HG03378 (cell line): Measurements from ENCODE around the gene KLHDC3.

Source experiments
- ATAC-seq: cut with Tn5 transposase; IDR thresholded peaks from one replicate; pipeline ENCODE4 v1.9.1; 2021; ENCODE audit warnings: mild to moderate bottlenecking, moderate library complexity; ENCODE audit not compliant: unreplicated experiment

Gene KLHDC3

GRCh38 chr6:43054206-43054943 is 40.3 kb downstream of the KLHDC3 start:
- ATAC-seq = no peak

GRCh38 chr6:43055966-43056365 is 41.9 kb downstream of the KLHDC3 start:
- no peak for ATAC-seq

- ATAC-seq = no peak
These were observed 44.5 kb downstream of the KLHDC3 start for GRCh38 chr6:43058531-43058930.

GRCh38 chr6:43059168-43060033 is 45.4 kb downstream of the KLHDC3 start, which contains the start of the genes KLC4 and MRPL2:
Gene KLC4 (plus strand): TSS chr6:43059631. CDS start chr6:43061336, 1,705 bp downstream.
Gene MRPL2 (minus strand): TSS chr6:43059434. CDS start chr6:43059381, 53 bp downstream.
- ATAC-seq = peak; percentile 85

GRCh38 chr6:43060034-43060754 is 46.1 kb downstream of the KLHDC3 start:
- ATAC-seq = peak; percentile 10

GRCh38 chr6:43060755-43061633 is 46.9 kb downstream of the KLHDC3 start:
- no peak for ATAC-seq

- no peak for ATAC-seq
These were observed 47.8 kb downstream of the KLHDC3 start for GRCh38 chr6:43061861-43062260.

GRCh38 chr6:43062818-43063217 is 48.8 kb downstream of the KLHDC3 start:
- ATAC-seq = no peak

GRCh38 chr6:43070028-43070632 is 56.1 kb downstream of the KLHDC3 start:
- no peak for ATAC-seq
